ENCODE results near the gene L1CAM.

L1CAM gene

GRCh38 chrX:153885968-153886903 is at the start of gene L1CAM:
Gene L1CAM, minus strand, starts transcription at chrX:153886173. Its CDS starts 10,337 bp downstream, at chrX:153875836.
- H3K4me3 ChIP-seq (ENCODE audit: low read length), result no peak within 1 kb of the TSS

GRCh38 chrX:153935326-153935851 is 49.4 kb upstream of the L1CAM start:
- Histone ChIP-seq H3K4me3 (ENCODE audit: low read length) (peak overlapping the region; percentile 54), H3K9ac (ENCODE audit: low read length) (peak overlapping the region; percentile 34)
- no peak for DNase-seq (ENCODE audit: low read depth)

More at GRCh38 chrX:153885968-153886903, at the start of gene L1CAM:
- H3K27me3 ChIP-seq (replicated peaks; ENCODE audit: control insufficient read depth, insufficient read depth, low read length), result peaks cover 70% of the 10 kb centered on the region
- no peaks in the 10 kb centered on the region for H3K36me3 ChIP-seq (ENCODE audit: control insufficient read depth, insufficient read depth, low read length, severe bottlenecking)
- H3K9me3 ChIP-seq (ENCODE audit: control insufficient read depth, low read length), result peaks cover 4% of the 10 kb centered on the region
- no peaks in the 10 kb centered on the region for H3K4me1 ChIP-seq (ENCODE audit: control insufficient read depth, insufficient read depth, low read length)
- DNase-seq (ENCODE audit: low read depth), result no peak
- H3K9ac ChIP-seq (ENCODE audit: low read length), result no peak within 1 kb of the TSS

GRCh38 chrX:153934762-153935325 is 48.9 kb upstream of the L1CAM start, which contains the start of gene NAA10:
Gene NAA10, minus strand, starts transcription at chrX:153935037. Its CDS starts 133 bp downstream, at chrX:153934904.
- DNase-seq (ENCODE audit: low read depth), result peak; percentile 87
- no peaks in the 10 kb centered on the region for H3K9me3 ChIP-seq (ENCODE audit: control insufficient read depth, low read length)
- peaks cover 4% of the 10 kb centered on the region for H3K27me3 ChIP-seq (replicated peaks; ENCODE audit: control insufficient read depth, insufficient read depth, low read length)
- peaks cover 25% of the 10 kb centered on the region for H3K36me3 ChIP-seq (ENCODE audit: control insufficient read depth, insufficient read depth, low read length, severe bottlenecking)
- peak within 1 kb of the TSS; percentile 95 for H3K9ac ChIP-seq (ENCODE audit: low read length)
- H3K4me3 ChIP-seq (ENCODE audit: low read length), result peak within 1 kb of the TSS; percentile 93
- H3K4me1 ChIP-seq (ENCODE audit: control insufficient read depth, insufficient read depth, low read length), result peaks cover 9% of the 10 kb centered on the region

More at GRCh38 chrX:153935326-153935851, 49.4 kb upstream of the L1CAM start:
- Histone ChIP-seq H3K36me3 (ENCODE audit: control insufficient read depth, insufficient read depth, low read length, severe bottlenecking) (peaks cover 20% of the 10 kb centered on the region), H3K4me1 (ENCODE audit: control insufficient read depth, insufficient read depth, low read length) (peaks cover 9% of the 10 kb centered on the region), H3K27me3 (replicated peaks; ENCODE audit: control insufficient read depth, insufficient read depth, low read length) (peaks cover 5% of the 10 kb centered on the region), H3K9me3 (ENCODE audit: control insufficient read depth, low read length) (no peaks in the 10 kb centered on the region)

- Histone ChIP-seq H3K4me3 (ENCODE audit: low read length) (peak overlapping the region; percentile 93), H3K9me3 (ENCODE audit: control insufficient read depth, low read length) (no peaks in the 10 kb centered on the region), H3K27me3 (replicated peaks; ENCODE audit: control insufficient read depth, insufficient read depth, low read length) (no peaks in the 10 kb centered on the region), H3K36me3 (ENCODE audit: control insufficient read depth, insufficient read depth, low read length, severe bottlenecking) (peaks cover 31% of the 10 kb centered on the region), H3K4me1 (ENCODE audit: control insufficient read depth, insufficient read depth, low read length) (peaks cover 11% of the 10 kb centered on the region), H3K9ac (ENCODE audit: low read length) (peak overlapping the region; percentile 95)
- no peak for DNase-seq (ENCODE audit: low read depth)
These were observed 48.3 kb upstream of the L1CAM start for GRCh38 chrX:153934148-153934761.

DNA sequence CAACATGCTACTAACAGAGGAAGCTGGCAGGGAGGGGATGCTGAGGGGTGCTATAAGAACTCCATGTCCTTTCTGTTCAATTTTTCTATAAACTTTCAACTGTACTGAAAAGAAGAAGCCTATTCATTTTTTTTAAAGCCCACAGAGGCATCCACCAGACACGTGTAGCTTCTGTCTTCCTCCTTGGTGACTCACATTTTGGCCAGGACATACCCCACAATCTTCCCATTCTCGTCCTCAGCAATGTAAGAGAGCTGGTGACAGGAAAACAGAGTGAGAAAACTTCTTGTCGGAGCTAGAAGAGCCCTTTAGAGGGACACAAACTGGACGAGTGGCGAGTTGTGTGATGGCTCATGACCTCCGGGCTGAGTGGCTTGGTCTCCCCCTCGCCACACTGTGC is 47.8 kb upstream of the L1CAM start:
- Histone ChIP-seq H3K36me3 (ENCODE audit: control insufficient read depth, insufficient read depth, low read length, severe bottlenecking) (peaks cover 31% of the 10 kb centered on the region), H3K9me3 (ENCODE audit: control insufficient read depth, low read length) (no peaks in the 10 kb centered on the region), H3K9ac (ENCODE audit: low read length) (peak overlapping the region; percentile 95), H3K27me3 (replicated peaks; ENCODE audit: control insufficient read depth, insufficient read depth, low read length) (no peaks in the 10 kb centered on the region), H3K4me1 (ENCODE audit: control insufficient read depth, insufficient read depth, low read length) (peaks cover 14% of the 10 kb centered on the region), H3K4me3 (ENCODE audit: low read length) (peak overlapping the region; percentile 93)
- peak; percentile 26 for DNase-seq (ENCODE audit: low read depth)

- Histone ChIP-seq H3K27me3 (replicated peaks; ENCODE audit: control insufficient read depth, insufficient read depth, low read length) (no peaks in the 10 kb centered on the region), H3K4me3 (ENCODE audit: low read length) (no peak overlapping the region), H3K36me3 (ENCODE audit: control insufficient read depth, insufficient read depth, low read length, severe bottlenecking) (peaks cover 31% of the 10 kb centered on the region), H3K9ac (ENCODE audit: low read length) (no peak overlapping the region), H3K4me1 (ENCODE audit: control insufficient read depth, insufficient read depth, low read length) (peaks cover 18% of the 10 kb centered on the region), H3K9me3 (ENCODE audit: control insufficient read depth, low read length) (no peaks in the 10 kb centered on the region)
- no peak for DNase-seq (ENCODE audit: low read depth)
These were observed 46.4 kb upstream of the L1CAM start for GRCh38 chrX:153932220-153932915.

DNA sequence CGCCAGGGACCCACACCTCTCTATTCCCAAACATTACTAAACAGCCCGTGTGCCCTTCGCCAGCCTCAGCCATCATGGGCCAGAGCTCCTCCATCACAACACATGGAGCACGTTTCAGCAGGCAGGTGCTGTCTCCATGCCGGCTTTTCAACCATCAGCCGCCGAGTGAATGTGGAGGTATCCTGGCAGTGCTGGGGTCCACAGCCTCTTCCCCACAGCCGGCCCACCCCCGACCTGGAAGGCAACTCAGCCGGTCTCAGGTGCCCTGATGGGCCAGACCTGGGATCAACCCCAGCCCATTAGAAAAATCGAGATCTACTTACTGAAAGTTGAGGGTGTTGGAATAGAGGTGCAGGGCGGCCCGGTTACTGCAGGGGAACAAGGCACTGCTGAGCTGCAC is 45.8 kb upstream of the L1CAM start:
- H3K36me3 ChIP-seq (ENCODE audit: control insufficient read depth, insufficient read depth, low read length, severe bottlenecking), result peaks cover 31% of the 10 kb centered on the region
- no peak overlapping the region for H3K4me3 ChIP-seq (ENCODE audit: low read length)
- no peak for DNase-seq (ENCODE audit: low read depth)
- peaks cover 23% of the 10 kb centered on the region for H3K4me1 ChIP-seq (ENCODE audit: control insufficient read depth, insufficient read depth, low read length)
- H3K9ac ChIP-seq (ENCODE audit: low read length), result peak overlapping the region; percentile 18
- no peaks in the 10 kb centered on the region for H3K27me3 ChIP-seq (replicated peaks; ENCODE audit: control insufficient read depth, insufficient read depth, low read length)
- H3K9me3 ChIP-seq (ENCODE audit: control insufficient read depth, low read length), result no peaks in the 10 kb centered on the region

DNA sequence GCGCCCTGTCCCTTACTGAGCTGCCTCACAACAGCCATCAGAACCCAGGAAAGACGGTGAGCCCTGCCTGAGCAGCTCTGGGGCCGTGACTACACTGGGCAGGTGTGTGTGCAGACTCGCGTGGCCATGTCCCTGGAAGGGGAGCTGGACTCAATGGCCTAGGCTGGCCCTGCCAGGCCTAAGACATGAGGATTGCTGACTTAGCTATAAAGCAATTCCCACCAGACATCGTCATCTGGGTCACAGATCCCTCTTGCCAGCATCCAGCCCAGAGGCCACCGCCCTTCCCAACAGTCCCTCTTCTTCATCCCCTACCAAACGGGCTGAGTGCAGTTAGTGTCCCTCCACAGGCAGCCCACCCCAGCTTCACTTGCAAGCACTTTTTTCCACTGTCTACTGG is 45.2 kb upstream of the L1CAM start:
- Histone ChIP-seq H3K4me3 (ENCODE audit: low read length) (no peak overlapping the region), H3K27me3 (replicated peaks; ENCODE audit: control insufficient read depth, insufficient read depth, low read length) (no peaks in the 10 kb centered on the region), H3K36me3 (ENCODE audit: control insufficient read depth, insufficient read depth, low read length, severe bottlenecking) (peaks cover 31% of the 10 kb centered on the region), H3K4me1 (ENCODE audit: control insufficient read depth, insufficient read depth, low read length) (peaks cover 26% of the 10 kb centered on the region), H3K9me3 (ENCODE audit: control insufficient read depth, low read length) (no peaks in the 10 kb centered on the region), H3K9ac (ENCODE audit: low read length) (peak overlapping the region; percentile 18)
- DNase-seq (ENCODE audit: low read depth), result no peak

- H3K9me3 ChIP-seq (ENCODE audit: control insufficient read depth, low read length), result no peaks in the 10 kb centered on the region
- no peak overlapping the region for H3K9ac ChIP-seq (ENCODE audit: low read length)
- no peaks in the 10 kb centered on the region for H3K27me3 ChIP-seq (replicated peaks; ENCODE audit: control insufficient read depth, insufficient read depth, low read length)
- no peak overlapping the region for H3K4me3 ChIP-seq (ENCODE audit: low read length)
- no peak for DNase-seq (ENCODE audit: low read depth)
- H3K4me1 ChIP-seq (ENCODE audit: control insufficient read depth, insufficient read depth, low read length), result peaks cover 26% of the 10 kb centered on the region
- peaks cover 31% of the 10 kb centered on the region for H3K36me3 ChIP-seq (ENCODE audit: control insufficient read depth, insufficient read depth, low read length, severe bottlenecking)
These were observed 44.3 kb upstream of the L1CAM start for GRCh38 chrX:153930011-153930910.

- Histone ChIP-seq H3K9me3 (ENCODE audit: control insufficient read depth, low read length) (no peaks in the 10 kb centered on the region), H3K9ac (ENCODE audit: low read length) (peak overlapping the region; percentile 32), H3K27me3 (replicated peaks; ENCODE audit: control insufficient read depth, insufficient read depth, low read length) (no peaks in the 10 kb centered on the region), H3K36me3 (ENCODE audit: control insufficient read depth, insufficient read depth, low read length, severe bottlenecking) (peaks cover 31% of the 10 kb centered on the region), H3K4me1 (ENCODE audit: control insufficient read depth, insufficient read depth, low read length) (peaks cover 28% of the 10 kb centered on the region), H3K4me3 (ENCODE audit: low read length) (no peak overlapping the region)
- no peak for DNase-seq (ENCODE audit: low read depth)
These were observed 43.6 kb upstream of the L1CAM start for GRCh38 chrX:153929576-153929975.

Data from adipocyte (in vitro differentiated cells).